GM19324 (cell line): Measurements from ENCODE around the gene SMYD2.

Experiments
- ATAC-seq: cut with Tn5 transposase; IDR thresholded peaks from one replicate; pipeline ENCODE4 v1.9.1; 2021; ENCODE audit warnings: mild to moderate bottlenecking, moderate library complexity; ENCODE audit not compliant: unreplicated experiment, low FRiP score

The SMYD2 gene, protein sequence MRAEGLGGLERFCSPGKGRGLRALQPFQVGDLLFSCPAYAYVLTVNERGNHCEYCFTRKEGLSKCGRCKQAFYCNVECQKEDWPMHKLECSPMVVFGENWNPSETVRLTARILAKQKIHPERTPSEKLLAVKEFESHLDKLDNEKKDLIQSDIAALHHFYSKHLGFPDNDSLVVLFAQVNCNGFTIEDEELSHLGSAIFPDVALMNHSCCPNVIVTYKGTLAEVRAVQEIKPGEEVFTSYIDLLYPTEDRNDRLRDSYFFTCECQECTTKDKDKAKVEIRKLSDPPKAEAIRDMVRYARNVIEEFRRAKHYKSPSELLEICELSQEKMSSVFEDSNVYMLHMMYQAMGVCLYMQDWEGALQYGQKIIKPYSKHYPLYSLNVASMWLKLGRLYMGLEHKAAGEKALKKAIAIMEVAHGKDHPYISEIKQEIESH

DNA sequence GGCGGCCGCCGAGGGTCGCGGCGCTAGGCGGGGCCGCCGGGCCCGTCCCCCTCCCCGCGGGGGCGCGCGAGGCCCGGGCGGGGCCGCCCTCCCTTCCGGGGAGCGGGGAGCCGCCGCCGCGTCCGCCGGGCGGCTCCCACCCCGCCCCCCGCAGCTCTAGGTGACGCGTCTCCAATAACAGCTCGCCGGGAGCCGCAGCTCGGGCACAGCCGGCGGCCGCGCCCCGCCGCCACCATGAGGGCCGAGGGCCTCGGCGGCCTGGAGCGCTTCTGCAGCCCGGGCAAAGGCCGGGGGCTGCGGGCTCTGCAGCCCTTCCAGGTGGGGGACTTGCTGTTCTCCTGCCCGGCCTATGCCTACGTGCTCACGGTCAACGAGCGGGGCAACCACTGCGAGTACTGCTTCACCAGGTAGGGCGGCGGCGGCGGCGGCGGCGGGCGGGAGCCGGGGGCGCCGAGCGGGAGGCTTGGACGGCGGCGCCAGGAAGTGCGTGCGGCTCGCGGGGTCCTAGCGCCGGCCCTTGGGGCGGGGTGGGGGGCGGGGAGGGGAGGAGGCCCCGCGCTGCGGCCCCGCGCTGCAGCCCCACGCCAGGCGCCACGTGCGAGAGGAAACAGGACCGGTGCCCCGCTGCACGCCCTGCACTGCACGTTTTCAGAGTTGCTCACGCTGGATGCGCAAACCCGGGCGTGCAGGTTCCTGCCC, at the start of gene SMYD2:
TSS of gene SMYD2 (plus strand) at position 139 of the 699 bp plus-strand sequence. CDS start at position 235, 96 bp downstream.
- peak; percentile 81 for ATAC-seq

DNA sequence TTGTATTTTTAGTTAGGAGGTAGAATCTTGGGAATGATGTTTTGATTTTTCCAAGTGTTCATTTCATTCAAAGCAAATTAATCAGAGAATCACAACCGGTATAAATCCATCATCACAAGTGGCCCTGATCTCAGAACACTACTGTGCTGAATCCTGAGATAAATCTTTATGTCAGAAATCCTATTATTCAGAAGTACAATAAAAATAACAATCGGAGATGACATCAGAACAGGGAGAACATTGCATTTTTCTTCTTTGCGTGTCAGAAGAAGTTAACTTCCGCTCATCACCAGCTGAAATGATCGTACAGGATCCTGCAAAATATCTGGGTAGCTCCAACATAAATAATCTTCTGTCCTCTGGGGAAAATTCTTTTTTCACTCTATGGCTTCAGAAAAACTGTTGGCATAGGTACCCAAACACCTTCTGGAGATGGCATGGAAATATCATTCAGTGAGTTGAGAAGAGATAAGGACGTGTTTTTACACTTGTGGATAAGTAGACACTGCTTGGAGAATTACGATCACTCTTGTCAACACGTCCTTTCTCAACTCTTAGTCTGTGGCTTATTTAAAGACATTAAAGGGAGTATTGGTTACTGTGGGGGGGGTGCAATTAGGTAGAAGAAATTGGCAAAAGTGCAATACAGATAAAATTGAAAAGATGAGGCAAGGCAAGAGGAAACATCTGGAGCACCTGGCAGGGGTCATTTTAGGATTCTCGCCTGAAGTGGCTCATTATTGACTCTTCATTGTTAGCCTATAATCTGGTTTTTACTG, 46.9 kb upstream of the SMYD2 start:
- ATAC-seq: no peak

DNA sequence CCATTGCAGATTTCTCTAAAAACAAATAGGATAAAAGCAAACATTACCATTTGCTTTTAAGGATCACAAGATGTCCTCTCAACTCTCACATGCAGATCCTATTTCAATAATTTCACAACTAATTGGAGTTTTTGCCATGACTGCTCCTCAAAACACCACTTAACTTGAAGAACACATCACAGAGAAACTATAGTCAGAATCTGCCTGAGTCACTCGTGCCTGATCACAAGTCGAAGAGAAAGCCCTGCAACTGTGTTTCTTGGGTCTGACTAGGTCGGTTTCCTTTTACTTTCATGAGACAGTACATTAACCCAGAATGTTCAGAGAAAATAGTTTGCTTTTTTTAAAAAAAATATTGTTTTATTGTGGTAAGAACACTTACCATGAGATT, 46.3 kb upstream of the SMYD2 start:
- no peak for ATAC-seq

- no peak for ATAC-seq
These were observed 44.5 kb upstream of the SMYD2 start for GRCh38 chr1:214236477-214236876.

- no peak for ATAC-seq
These were observed 39.9 kb upstream of the SMYD2 start for GRCh38 chr1:214241060-214241459.

GRCh38 chr1:214244252-214244651, 36.7 kb upstream of the SMYD2 start:
- no peak for ATAC-seq

DNA sequence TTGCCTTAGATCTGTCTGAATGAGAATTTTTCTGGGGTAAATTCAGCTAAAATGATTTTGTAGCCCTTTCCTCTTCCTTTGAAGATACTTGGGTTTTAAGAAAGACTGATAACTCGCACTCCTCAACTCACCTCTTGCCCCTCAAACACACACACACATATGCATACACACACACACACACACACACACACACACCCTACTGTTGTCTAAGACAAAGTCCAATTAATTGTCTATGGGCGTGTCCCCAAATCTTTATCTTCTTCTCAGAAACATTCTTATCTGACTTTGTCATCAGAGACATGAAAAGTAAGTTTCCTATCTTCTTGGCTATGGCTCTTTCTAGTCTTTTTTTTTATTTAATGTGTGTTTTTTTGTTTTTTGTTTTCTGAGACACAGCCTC, 36.1 kb upstream of the SMYD2 start:
- ATAC-seq: no peak

- ATAC-seq: no peak
These were observed 33.4 kb upstream of the SMYD2 start for GRCh38 chr1:214247501-214248041.

DNA sequence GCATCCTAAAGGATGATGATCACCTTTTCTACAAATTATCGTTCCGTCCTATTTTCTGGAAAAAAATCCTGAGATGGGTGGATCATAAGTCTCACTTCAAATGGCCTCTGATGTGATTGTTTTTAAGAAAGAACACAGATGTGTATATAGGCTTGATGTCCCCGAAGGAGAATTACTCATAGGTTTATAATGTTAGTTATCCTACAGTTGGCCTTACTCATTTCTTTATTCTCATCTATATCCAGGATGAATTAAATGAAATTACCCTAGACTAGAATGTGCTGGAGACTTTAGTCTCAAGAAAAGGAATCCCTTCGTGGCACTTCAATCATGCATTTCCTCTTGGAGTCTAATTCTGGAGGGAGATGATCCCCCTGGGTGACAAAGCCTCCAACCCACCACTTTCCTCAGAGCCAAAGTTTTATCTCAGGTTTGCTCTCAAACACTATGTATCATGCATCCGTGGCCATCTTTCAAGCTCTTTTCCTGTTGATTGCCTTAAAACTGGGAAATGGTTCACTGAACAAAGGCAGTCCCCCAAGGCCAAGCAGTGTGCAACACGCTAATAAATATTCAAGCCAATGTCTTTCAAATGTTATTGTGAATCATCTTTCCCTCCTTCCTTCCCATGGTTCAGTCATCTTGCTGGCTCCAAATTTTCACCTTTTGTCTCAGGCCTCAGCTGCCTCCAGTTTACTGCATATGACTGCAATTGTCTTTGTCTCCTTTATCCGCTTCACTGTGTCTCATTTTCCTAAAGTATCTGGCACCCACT, 32.5 kb upstream of the SMYD2 start:
- no peak for ATAC-seq

DNA sequence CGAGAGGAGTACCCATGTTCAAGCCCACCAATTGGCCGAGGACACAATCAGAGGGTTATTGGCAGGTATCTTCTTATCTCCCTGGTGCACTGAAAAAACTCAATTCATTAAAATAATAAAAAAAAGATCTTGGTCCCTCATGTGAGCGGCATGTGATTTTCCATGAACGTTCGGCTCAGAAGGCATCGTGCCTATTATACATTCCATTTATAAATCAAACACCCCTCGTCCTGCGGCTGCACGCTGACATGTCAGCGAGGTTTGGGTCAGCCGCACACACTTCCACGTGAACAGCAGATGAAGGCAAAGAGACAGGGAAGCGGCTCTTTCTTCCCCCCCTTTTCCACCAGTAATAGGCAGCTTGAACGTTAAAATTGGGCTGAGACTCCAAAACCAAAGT, 31.3 kb upstream of the SMYD2 start:
- no peak for ATAC-seq

GRCh38 chr1:214251354-214251753, 29.6 kb upstream of the SMYD2 start:
- ATAC-seq: no peak

DNA sequence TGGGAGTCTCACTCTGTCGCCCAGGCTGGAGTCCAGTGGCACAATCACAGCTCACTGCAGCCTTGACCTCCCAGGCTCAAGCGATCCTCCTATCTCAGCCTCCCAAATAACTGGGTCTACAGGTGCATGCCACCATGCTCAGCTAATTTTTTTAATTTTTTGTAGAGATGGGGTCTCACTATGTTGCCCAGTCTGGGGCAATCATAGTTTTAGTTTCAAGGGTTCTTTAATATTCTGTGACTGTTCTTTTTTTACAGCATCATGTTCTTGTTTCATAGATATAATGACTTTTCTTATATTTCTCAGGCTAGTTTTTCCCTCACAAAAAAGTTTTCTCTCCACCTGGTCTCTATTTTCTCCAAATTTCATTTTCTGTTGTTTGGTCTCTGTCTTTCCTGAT, 25.4 kb upstream of the SMYD2 start:
- no peak for ATAC-seq

GRCh38 chr1:214259353-214259977, 21.5 kb upstream of the SMYD2 start:
- ATAC-seq: no peak

DNA sequence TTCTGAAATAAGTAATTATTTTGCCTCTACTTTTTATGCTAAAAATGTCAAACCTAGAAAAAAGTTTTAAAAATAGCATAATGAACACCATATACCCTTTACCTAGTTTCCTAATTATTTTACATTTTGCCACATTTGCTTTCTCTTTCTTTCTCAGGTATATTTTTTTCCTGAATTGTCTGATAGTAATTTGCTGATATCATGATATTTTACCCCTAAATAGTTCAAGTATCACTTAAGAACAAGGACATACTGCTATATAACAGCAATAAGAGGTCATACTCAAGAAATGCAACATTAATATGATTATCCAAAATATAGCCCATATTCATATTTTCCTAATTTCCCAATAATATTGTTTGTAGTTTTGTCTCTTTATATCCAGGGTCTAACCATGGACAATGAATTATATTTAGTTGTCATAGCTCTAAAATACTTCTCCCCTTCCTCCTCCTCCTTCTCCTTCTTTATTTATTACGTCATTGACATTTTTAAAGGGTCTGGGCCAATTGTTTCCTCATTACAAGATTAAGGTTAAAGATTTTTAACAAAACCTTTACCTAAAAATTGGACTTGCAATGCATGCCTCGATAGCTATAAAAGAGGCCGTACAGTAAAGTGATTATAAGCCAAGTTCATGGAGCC, 20.3 kb upstream of the SMYD2 start:
- ATAC-seq: no peak

- peak; percentile 91 for ATAC-seq
These were observed 19.5 kb upstream of the SMYD2 start for GRCh38 chr1:214261206-214262123.

DNA sequence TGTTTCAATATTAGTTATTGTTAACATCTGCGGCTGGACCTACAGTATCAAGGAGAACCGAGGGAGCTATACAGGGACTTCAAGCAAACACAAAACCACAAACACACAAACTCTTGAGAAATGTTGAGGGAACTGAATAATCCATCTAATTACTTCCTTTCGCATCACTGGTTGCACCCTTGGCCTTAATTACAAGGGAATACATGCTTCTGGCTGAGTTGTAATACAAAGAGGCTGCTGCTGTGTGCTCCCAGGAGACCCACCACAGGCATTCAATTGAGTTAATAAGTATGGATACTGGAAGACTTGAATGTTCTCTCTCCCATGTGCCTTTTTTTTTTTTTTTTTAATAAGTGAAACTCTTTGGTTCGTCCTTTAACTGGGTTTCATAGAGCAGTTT, 16.8 kb upstream of the SMYD2 start:
- no peak for ATAC-seq

DNA sequence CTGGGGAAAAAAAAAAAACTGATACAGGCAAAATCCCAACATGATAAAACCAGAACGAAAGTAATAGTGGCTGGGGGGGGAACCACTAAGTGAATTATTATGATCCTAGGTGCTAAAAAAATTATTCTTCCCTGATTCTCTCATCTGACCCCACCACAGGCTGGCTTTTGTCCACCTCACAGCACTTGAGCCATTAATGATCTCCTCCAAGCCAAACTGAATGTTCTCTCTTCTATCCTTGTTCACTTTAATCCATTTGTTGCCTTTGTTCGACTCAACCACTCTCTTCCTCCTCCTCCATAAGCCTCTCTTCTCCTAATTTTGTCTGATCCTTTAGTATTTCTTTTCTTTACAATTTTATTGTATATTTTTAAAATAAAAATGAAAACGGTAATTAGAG, 16.0 kb upstream of the SMYD2 start:
- no peak for ATAC-seq

- no peak for ATAC-seq
These were observed 10.8 kb upstream of the SMYD2 start for GRCh38 chr1:214270097-214270650.
